G401 (cell line): ENCODE data around the gene SIRT6. TPM values are rescaled to one million over a fixed set of nuclear protein-coding genes. Genes with fewer than 3 reads are reported as not detected.
A peak's percentile ranks its signal among the peaks of the same experiment; 100 is the strongest.
"Not testable (repeated sequence)": the region's sequence is repeated elsewhere in the genome, so short reads cannot be mapped to it uniquely, and the experiment has no call there.

Experiments used
- DNase-seq: peaks from one replicate; pipeline ENCODE4 v3.0.0-alpha.2; 2015; ENCODE audit warnings: low spot score
- in situ Hi-C: cut with HindIII; loops from 2 replicates; pipeline ENCODE4 v1.10.0; 2016; ENCODE audit warnings: low sequenced_read_pairs, mixed read lengths
- total RNA-seq: library from RNA; depleted of rRNA; stranded (reverse); fragments of >200 nt; shearing (Covaris generic); gene quantifications from 2 replicates; pipeline ENCODE4 v1.2.3, GENCODE V29; 2014

The SIRT6 gene
- total RNA-seq, 1 experiment from 2014 or later: 21.8 TPM

DNA sequence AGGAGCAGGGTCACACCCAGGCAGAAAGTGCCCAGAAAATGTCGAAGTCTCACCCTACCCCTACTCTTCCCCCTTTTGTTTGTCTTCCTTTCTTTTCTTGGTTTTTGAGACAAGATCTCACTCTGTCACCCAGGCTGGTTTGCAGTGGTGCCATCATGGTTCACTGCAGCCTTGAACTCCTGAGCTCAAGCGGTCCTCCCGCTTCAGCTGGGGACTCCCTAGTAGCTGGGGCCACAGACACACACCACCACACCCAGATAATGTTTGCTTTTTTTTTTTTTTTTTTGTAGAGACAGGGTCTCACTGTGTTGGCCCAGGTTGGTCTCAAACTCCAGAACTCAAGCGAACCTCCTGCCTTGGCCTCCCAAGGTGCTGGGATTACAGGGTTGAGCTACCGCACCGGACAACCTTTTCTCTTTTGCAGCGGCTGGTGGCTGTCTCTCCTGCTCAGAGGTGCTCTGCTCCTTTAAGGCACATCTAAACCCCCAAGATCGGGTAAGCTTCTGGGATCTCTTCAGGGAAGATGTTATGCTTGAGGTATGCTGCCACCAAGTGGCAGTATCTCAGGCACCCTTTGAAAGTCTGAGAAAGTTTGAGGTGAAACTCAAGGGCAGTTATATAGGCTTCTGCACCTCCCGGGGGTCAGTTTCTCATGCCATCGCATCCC lies 24.6 kb upstream of the SIRT6 start:
- in situ Hi-C loops: loop anchor here (25.0 kb wide), 1 partner anchor 345 kb away; the partner anchor contains the start of gene ZFR2
- no peak for DNase-seq

DNA sequence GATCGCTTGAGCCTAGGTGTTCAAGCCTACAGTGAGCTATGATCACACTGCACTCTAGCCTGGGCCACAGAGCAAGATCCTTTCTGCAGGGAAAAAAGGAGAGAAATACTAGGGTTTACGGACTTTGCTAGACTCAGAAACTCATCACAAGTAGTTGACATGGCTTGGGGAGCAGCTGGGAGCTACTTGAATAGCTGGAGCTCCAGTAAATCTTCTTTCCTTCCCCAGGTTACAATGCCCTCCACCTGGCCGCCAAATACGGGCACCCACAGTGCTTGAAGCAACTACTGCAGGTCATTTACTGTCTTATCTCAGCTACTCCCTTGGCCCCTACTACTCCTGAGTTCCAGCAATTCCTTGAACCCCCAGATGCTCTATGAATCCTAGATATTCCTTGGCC lies 19.4 kb upstream of the SIRT6 start:
- DNase-seq: no peak
- in situ Hi-C loops: loop anchor here (25.0 kb wide), 1 partner anchor 339 kb away; the partner anchor contains the start of gene ZFR2

GRCh38 chr19:4200940-4201542 lies 18.7 kb upstream of the SIRT6 start:
- DNase-seq: no peak
- in situ Hi-C loops: loop anchor here (25.0 kb wide), 1 partner anchor 339 kb away; the partner anchor contains the start of gene ZFR2

DNA sequence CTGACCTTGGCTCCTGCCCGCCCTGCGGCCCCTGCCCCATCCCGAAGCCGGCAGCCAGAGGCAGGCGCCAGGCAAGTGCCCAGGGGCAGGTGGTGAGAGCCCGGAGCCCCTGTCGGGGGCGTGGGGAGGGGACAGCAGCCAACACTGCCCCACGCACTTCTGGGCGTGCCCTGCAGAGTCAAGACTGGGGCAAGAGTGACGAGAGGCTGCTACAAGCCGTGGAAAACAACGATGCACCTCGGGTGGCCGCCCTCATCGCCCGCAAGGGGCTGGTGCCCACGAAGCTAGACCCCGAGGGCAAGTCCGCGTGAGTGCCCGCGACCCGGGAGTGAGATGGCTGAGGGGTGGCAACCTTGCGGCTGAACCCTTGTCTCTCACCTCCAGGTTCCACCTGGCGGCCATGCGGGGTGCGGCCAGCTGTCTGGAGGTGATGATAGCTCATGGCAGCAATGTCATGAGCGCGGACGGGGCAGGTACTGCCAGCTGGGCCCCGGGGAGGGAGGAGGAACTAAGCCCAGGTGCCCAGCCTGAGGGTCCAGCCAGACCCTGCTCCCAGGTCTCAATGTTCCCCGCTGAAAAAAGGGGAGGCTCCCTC lies 17.4 kb upstream of the SIRT6 start:
- in situ Hi-C loops: loop anchor here (25.0 kb wide), 1 partner anchor 337 kb away; the partner anchor contains the start of gene ZFR2
- no peak for DNase-seq

DNA sequence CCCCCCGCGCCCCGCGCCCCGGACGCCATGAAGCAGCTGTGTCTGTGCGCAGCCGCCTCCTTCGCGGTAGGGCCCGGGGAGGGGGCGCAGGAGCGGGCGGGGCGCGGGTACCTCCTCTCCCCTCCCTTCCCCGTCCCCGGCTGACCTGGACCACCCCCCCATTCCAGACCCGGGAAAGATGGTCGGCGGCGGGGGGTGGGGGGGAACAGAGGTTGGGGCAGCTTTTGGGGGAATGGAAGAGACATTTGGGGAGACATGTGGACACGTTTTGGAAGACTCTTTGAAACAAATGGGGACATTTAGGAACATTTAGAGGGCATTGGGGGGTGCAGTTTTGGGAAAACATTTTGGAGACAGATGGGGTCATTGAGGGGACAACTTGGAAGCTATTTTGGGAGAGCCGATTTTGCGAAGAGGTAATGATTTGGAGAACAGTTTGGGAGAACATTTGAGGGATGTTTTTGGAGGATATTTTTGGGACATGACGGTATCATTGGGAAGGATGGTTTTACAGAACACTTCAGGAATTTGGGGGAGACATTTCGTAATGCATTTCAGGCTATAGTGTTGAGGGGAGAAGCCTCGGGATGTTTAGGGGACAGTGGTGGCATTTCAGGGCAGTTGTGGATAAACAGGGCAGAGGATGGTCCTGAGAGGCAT lies 16.2 kb upstream of the SIRT6 start:
- DNase-seq: no peak
- in situ Hi-C loops: no loop called here

DNA sequence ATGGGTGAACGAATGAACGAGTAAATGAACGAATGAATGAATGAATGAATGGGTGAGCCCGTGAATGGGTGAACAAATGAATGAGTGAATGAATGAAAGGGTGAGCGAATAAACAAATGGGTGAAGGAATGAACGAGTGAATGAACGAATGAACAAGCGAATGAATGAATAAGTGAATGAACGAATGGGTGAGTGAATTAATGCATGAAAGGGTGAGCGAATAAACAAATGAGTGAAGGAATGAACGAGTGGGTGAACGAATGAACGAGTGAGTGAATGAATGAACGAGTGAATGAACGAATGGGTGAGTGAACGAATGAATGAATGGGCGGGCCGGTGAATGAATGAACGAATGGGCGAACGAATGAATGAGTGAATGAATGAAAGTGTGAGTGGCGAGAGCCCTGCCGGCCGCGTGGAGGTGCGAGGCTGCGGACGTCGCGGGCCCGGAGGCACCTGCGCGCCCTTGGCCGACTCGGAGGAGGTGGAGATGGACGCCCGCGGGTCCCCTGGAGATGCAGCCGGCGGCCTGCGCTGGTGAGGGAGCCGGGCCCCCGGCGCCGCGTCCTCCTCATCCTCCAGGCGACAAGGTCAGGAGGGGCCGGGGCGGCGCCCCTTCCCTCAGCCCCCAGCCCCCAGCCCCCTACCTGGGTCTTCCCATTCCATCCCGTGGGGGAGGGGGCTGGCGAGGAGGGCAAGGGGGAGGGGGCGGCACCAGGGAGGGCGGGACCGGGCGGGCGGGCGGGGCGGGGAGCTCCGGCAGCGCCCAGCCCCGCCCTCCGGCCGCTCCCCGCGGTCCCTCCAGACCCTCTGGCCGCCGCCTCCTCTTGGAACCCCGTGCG lies 15.5 kb upstream of the SIRT6 start:
- DNase-seq: no peak
- in situ Hi-C loops: no loop called here

GRCh38 chr19:4197228-4197624 lies 14.9 kb upstream of the SIRT6 start:
- no peak for DNase-seq
- in situ Hi-C loops: no loop called here

DNA sequence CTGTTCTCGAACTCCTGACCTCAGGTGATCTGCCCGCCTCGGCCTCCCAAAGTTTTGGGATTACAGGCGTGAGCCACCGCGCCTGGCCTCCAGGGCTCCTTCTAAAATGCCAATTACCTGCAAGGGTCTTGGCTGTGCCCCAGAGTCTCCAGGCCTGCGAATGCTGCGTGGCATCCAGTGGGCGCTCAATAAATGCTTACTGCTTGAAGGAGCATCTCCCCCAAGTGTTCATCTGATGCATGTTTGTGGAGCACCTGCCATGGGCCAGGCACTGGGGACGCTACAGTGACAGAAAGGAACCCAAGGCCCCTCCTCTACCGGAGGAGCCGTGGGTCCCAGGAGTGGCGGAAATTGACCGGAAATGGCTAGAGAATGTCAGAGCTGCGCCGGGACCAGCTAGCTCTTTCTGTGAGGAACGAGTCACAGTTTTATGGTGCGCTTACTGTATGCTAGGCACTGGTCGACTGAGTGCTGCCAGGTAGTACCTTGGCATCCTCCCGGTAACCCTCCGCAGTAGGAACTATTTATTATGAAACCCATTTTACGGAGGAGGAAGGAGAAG lies 14.3 kb upstream of the SIRT6 start:
- DNase-seq: no peak
- in situ Hi-C loops: no loop called here

DNA sequence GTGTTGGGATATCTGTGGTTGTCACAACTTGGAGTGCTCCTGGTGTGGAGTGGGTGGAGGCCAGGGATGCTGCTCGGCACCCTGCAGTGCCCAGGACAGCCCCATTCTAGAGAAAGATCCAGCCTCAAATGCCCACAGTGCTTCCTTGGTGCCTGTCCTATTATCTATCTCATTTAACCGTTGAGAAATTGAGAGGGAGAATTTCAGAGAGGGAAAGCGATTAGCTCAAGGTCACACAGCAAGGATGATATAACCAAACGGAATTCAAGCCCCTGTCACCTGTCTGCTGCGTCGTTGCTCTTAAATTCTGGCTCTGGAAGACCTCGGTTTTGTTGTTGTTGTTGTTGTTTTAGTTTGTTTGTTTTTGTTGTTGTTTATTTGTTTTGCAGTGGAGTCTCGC lies 13.6 kb upstream of the SIRT6 start:
- no peak for DNase-seq
- in situ Hi-C loops: no loop called here

- DNase-seq: no peak
- in situ Hi-C loops: no loop called here
These were observed 12.0 kb upstream of the SIRT6 start for GRCh38 chr19:4194353-4194752.

DNA sequence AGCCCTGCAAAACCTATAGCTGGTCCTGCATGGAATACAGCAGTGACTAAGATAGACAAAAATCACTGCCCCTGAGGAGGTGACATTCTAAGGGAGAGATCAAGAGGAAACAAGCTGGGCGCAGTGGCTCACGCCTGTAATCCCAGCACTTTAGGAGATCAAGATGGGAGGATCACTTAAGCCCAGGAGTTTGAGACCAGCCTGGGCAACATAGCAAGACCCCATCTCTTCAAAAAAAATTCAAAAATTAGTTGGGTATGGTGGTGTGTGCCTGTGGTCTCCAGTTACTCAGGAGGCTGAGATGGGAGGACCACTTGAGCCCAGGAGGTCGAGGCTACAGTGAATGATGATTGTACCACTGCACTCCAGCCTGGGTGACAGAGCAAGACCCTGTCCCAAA lies 10.2 kb upstream of the SIRT6 start:
- in situ Hi-C loops, DNase-seq: not testable (repeated sequence)

GRCh38 chr19:4189641-4190040 lies 7.3 kb upstream of the SIRT6 start:
- in situ Hi-C loops: no loop called here
- DNase-seq: no peak

DNA sequence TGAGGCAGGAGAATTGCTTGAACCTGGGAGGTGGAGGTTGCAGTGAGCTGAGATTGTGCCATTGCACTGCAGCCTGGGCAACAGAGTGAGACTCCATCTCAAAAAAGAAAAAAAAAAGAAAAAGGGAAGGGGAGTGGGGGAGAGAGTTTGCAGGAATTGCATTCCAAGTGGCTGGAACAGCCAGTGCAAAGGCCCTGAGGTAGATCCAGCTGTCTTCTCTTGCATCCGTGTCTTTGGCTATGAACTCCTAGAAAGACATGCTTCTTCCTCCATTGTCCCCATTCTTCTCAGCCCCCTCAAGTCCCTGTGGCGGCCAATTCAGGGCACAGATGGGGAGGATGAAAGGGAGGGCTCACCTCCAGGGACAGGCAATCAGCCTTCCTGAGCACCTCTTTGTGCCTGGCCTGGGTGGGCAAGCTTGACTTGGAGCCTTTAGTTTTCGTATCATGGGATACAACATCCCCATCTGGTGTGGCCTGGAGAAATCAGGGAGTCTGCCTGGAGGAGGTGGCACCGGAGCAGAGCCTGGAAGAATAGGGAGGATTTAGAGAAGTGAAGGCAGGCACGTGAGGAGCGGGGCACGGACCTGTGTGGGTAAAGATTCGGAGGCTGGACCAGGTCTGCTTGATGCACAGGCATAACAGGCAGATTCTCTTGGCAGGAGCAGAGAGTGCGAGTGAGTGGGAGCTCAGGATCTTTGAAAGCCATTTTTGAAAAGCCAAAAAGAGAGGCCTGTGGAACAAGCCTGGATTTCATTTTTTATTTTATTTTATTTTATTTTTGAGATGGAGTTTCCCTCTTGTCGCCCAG lies 5.2 kb upstream of the SIRT6 start:
- no peak for DNase-seq
- in situ Hi-C loops: no loop called here

- in situ Hi-C loops: no loop called here
- DNase-seq: peak; percentile 75
These were observed 4.0 kb upstream of the SIRT6 start for GRCh38 chr19:4186087-4186993.

DNA sequence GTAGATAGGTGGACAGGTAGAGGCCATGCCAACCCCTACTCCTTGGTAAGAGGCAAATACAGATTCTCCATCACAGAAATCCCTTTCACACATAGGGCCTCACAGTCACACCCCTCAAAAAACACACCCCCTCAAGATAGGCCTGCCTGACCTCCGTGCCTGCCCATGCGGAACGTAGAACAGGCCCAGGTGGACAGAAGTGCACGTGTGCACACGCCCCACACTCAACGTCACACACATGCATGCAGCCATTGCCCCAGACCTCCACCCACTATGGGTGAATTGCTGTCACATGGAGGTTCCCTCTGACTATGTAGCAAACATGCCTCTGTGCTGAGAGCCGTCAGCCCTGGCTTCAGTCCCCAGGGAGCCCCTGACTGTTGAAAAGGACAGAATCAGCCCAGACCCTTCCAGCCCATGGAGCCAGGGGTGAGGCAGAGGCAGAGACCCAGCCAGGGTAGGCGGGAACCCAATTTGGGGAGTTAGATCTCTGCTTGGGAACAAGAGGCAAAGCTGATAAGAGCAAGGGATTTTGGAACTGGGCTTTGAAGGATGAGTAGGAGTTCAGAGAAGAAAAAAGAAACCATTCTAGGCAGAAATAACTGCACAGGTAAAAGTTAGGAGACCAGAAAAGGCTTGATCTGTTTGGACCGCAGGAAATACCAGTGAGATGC lies 3.2 kb upstream of the SIRT6 start:
- no peak for DNase-seq
- in situ Hi-C loops: no loop called here

DNA sequence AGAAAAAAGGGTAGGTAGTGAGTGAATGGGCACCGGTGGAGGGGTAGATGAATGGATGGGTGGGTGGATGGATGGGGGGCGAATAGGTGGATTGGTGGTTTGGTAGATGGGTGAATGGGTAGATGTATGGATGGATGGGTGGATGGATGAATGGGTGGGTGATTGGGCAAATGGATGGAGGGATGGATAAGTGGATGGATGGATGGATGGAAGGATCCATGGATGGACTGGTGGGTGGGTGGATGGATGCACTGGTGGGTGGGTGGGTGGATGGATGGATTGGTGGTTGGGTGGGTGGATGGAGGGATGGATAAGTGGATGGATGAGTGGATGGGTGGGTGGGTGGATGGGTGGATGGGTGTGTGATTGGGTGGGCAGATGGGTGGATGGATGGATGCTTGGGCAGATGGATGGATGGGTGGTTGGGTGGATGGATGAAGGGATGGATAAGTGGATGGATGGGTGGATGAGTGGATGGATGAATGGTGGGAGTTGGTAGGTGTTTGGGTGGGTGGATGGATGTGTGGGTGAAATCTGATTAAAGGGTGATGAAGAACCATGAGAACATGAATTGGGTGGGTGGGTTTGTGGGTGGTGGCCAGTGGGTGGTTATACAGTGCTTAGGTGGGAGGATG lies 2.5 kb upstream of the SIRT6 start:
- in situ Hi-C loops: no loop called here
- DNase-seq: no peak
